ENCODE results near the gene DNAJC12.
"Not testable (repeated sequence)": the region's sequence is repeated elsewhere in the genome, so short reads cannot be mapped to it uniquely, and the experiment has no call there.

Gene DNAJC12

GRCh38 chr10:67772151-67772550 is 65.8 kb downstream of the DNAJC12 start:
- DNase-seq (ENCODE audit: extremely low spot score), result no peak
- ChIA-PET POLR2A (no interaction called here), CTCF (interaction anchor here (1.2 to 10.8 kb wide), 4 partner anchors 7 to 75 kb away, joined by 3 to 109 read pairs (median 12); partner anchors contain the start of gene CTNNA3)
- no peak for TF ChIP-seq CTCF (IDR thresholded peaks at IDR 0.05; ENCODE audit: control extremely low read depth, extremely low read depth, low read depth, missing control alignments)

- TF ChIP-seq CTCF (IDR thresholded peaks at IDR 0.05; ENCODE audit: control extremely low read depth, extremely low read depth, low read depth, missing control alignments), result no peak
- ChIA-PET CTCF (interaction anchor here (1.2 to 10.8 kb wide), 5 partner anchors 8 to 78 kb away, joined by 3 to 109 read pairs (median 11); partner anchors contain the start of gene CTNNA3), POLR2A (no interaction called here)
- no peak for DNase-seq (ENCODE audit: extremely low spot score)
Observed at GRCh38 chr10:67771200-67771599, 66.8 kb downstream of the DNAJC12 start.

GRCh38 chr10:67770537-67770936 is 67.5 kb downstream of the DNAJC12 start:
- CTCF ChIA-PET, result interaction anchor here (1.2 to 10.8 kb wide), 5 partner anchors 9 to 77 kb away, joined by 3 to 109 read pairs (median 11); partner anchors contain the start of gene CTNNA3
- POLR2A ChIA-PET, result interaction anchor here (0.5 kb wide), 1 partner anchor 1773 kb away, joined by 4 read pairs; no protein-coding TSS in a partner anchor
- peak; percentile 39 for DNase-seq (ENCODE audit: extremely low spot score)
- no peak for TF ChIP-seq CTCF (IDR thresholded peaks at IDR 0.05; ENCODE audit: control extremely low read depth, extremely low read depth, low read depth, missing control alignments)

GRCh38 chr10:67767244-67767643 is 70.7 kb downstream of the DNAJC12 start:
- TF ChIP-seq CTCF (IDR thresholded peaks at IDR 0.05; ENCODE audit: control extremely low read depth, extremely low read depth, low read depth, missing control alignments), result no peak
- DNase-seq (ENCODE audit: extremely low spot score), result no peak
- CTCF ChIA-PET, result interaction anchor here (1.6 to 10.8 kb wide), 3 partner anchors 12 to 69 kb away, joined by 6 to 109 read pairs (median 17); no protein-coding TSS in a partner anchor
- POLR2A ChIA-PET, result no interaction called here

GRCh38 chr10:67764012-67764822 is 73.8 kb downstream of the DNAJC12 start:
- CTCF ChIA-PET, result interaction anchor here (1.3 to 10.8 kb wide), 3 partner anchors 9 to 24 kb away, joined by 3 to 109 read pairs (median 17); no protein-coding TSS in a partner anchor
- peak; percentile 80 for DNase-seq (ENCODE audit: extremely low spot score)
- TF ChIP-seq CTCF (IDR thresholded peaks at IDR 0.05; ENCODE audit: control extremely low read depth, extremely low read depth, low read depth, missing control alignments), result no peak
- POLR2A ChIA-PET, result no interaction called here

GRCh38 chr10:67763499-67764011 is 74.4 kb downstream of the DNAJC12 start:
- POLR2A ChIA-PET, result no interaction called here
- CTCF ChIA-PET, result interaction anchor here (1.1 to 10.8 kb wide), 4 partner anchors 9 to 66 kb away, joined by 3 to 109 read pairs (median 10); no protein-coding TSS in a partner anchor
- no peak for TF ChIP-seq CTCF (IDR thresholded peaks at IDR 0.05; ENCODE audit: control extremely low read depth, extremely low read depth, low read depth, missing control alignments)
- peak; percentile 72 for DNase-seq (ENCODE audit: extremely low spot score)

GRCh38 chr10:67762567-67762966 is 75.4 kb downstream of the DNAJC12 start:
- CTCF ChIA-PET, result interaction anchor here (1.1 to 10.8 kb wide), 2 partner anchors 17 to 65 kb away, joined by 3 to 109 read pairs; no protein-coding TSS in a partner anchor
- DNase-seq (ENCODE audit: extremely low spot score); POLR2A ChIA-PET: not testable (repeated sequence)
